ENCODE measurements around the gene SHOX. TPM values are rescaled to one million over a fixed set of nuclear protein-coding genes. Genes with fewer than 3 reads are reported as not detected.

Gene SHOX
- polyA plus RNA-seq, 1 of the 3 experiments (the other 2 are of a cell fraction), result not detected

DNA sequence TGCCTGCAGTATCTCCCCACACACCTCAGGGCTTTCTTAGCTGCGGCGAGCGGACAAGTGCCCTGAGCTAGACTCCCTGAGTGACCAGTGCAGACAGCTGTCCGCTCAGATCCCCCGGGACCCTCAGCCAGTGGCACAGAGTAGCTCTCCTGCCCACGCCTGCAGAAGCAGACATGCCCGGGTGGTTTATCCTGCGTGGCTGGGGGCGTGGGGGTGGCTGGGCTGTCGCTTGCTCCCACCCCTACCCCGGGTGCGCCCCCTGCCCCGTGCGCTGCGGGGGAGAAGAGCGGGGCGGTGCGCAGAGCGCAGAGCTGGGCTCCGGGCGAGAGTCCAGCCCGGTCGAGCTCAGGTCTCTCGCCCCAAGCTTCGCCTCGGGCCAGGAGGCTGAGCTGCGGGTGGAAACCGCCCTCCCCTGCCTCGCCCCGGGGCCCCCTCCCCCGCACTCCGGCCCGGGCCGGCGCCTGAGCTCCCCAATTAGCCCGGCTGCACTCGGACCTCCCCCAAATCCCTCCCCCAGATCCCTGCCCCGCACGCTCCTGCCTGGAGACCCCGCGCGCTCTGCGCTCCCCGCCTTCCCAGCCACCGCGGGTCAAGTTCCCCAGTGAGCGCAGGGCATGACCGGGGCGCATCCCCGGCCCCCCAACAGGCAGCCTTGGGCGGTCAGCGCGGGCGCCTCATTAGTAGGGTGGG lies 11.7 kb upstream of the SHOX start:
- H3K27me3 ChIP-seq (ENCODE audit: insufficient read depth), result no peaks in the 10 kb centered on the region; the same call in 1 of the 2 replicates
- no peaks in the 10 kb centered on the region for H3F3A ChIP-seq (replicated peaks; ENCODE audit: insufficient read depth)
- POLR2A ChIA-PET, result no interaction called here
- H3K4me3 ChIP-seq (ENCODE audit: low read depth in 2 of 2, low read length in 1 of 2), result no peak overlapping the region
- H4K20me1 ChIP-seq (ENCODE audit: insufficient read depth), result no peaks in the 10 kb centered on the region
- no peak overlapping the region for H3K9ac ChIP-seq
- CTCF ChIA-PET, result no interaction called here
- WGBS (ENCODE audit: low lambda C conversion rate), result 37% methylated on average over 12 of the region's 54 CpGs
- no peak overlapping the region for H3K27ac ChIP-seq (ENCODE audit: low read depth in 2 of 2, low read length in 1 of 2)
- no peaks in the 10 kb centered on the region for H3K9me2 ChIP-seq
- H3K4me1 ChIP-seq (ENCODE audit: control insufficient read depth in 1 of 2, insufficient read depth in 2 of 2, low read depth in 1 of 2, low read length in 1 of 2), result no peaks in the 10 kb centered on the region
- no peak for DNase-seq
- no peak overlapping the region for H2AFZ ChIP-seq (ENCODE audit: low read depth)
- no peak for TF ChIP-seq RCOR1 (IDR thresholded peaks at IDR 0.05; ENCODE audit: low read length)
- TF ChIP-seq TEAD4 (IDR thresholded peaks at IDR 0.05; ENCODE audit: borderline replicate concordance, insufficient read depth), result no peak
- no peak for TF ChIP-seq RFX5 (IDR thresholded peaks at IDR 0.05; ENCODE audit: low read length)
- TF ChIP-seq EZH2phosphoT487 (IDR thresholded peaks at IDR 0.05; ENCODE audit: borderline replicate concordance, low read depth), result no peak
- TF ChIP-seq YY1 (IDR thresholded peaks at IDR 0.05; ENCODE audit: low read depth), result no peak
- no peak for TF ChIP-seq FOXM1 (IDR thresholded peaks at IDR 0.05; ENCODE audit: low read depth)
- no peak for TF ChIP-seq GATA2 (CRISPR knock-in tag; IDR thresholded peaks at IDR 0.05)
- no peak for TF ChIP-seq MEF2A (IDR thresholded peaks at IDR 0.05; ENCODE audit: borderline replicate concordance, low read depth)
- no peak for TF ChIP-seq POLR2AphosphoS5 (IDR thresholded peaks at IDR 0.05; ENCODE audit: low read depth, low read length)
- TF ChIP-seq EP300 (IDR thresholded peaks at IDR 0.05; ENCODE audit: borderline replicate concordance in 1 of 2, low read depth in 1 of 2, low read length in 1 of 2), result no peak
- TF ChIP-seq SMC3 (IDR thresholded peaks at IDR 0.05; ENCODE audit: low read depth, low read length), result no peak
- TF ChIP-seq FOXJ3 (CRISPR knock-in tag; IDR thresholded peaks at IDR 0.05), result no peak
- TF ChIP-seq GABPA (IDR thresholded peaks at IDR 0.05; ENCODE audit: low read depth), result no peak
- TF ChIP-seq SIN3A (IDR thresholded peaks at IDR 0.05; ENCODE audit: borderline replicate concordance, low read depth, low read length), result no peak
- no peak for TF ChIP-seq ELF1 (IDR thresholded peaks at IDR 0.05)
- no peak for TF ChIP-seq MXI1 (IDR thresholded peaks at IDR 0.05; ENCODE audit: low read depth, low read length)
- TF ChIP-seq TAF1 (IDR thresholded peaks at IDR 0.05; ENCODE audit: borderline replicate concordance, low read depth, low read length), result no peak
- no peak overlapping the region for H3K4me2 ChIP-seq
- no peaks in the 10 kb centered on the region for H3K36me3 ChIP-seq (replicated peaks in 1 of 2; ENCODE audit: control insufficient read depth in 1 of 2, insufficient read depth in 2 of 2, low read length in 1 of 2)
- no peaks in the 10 kb centered on the region for H3K79me2 ChIP-seq (ENCODE audit: insufficient read depth)
- H3K9me3 ChIP-seq, result no peaks in the 10 kb centered on the region

DNA sequence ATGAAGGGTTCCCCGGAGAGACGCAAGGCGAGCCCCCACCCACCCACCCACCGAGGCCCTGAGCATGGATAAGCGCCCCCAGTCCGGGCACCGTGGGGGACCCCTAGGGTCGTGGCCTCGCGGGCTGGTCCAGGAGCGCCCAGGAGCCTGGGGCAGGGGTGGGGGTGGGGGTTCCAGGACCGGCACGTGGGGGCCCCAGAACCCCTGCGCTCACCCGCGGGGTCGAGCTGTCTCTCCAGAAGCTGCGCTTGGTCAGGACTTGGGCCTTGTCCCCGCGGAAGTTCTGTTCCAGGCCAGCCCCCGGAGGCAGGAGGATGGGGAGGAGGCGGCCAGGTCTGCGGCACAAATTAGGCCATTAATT lies 11.2 kb upstream of the SHOX start:
- Histone ChIP-seq H4K20me1 (ENCODE audit: insufficient read depth) (no peaks in the 10 kb centered on the region), H3K4me1 (ENCODE audit: control insufficient read depth in 1 of 2, insufficient read depth in 2 of 2, low read depth in 1 of 2, low read length in 1 of 2) (no peaks in the 10 kb centered on the region), H3K79me2 (ENCODE audit: insufficient read depth) (no peaks in the 10 kb centered on the region), H3K9me3 (no peaks in the 10 kb centered on the region), H3K27ac (ENCODE audit: low read depth in 2 of 2, low read length in 1 of 2) (no peak overlapping the region), H3K4me2 (no peak overlapping the region), H2AFZ (ENCODE audit: low read depth) (no peak overlapping the region), H3K36me3 (replicated peaks in 1 of 2; ENCODE audit: control insufficient read depth in 1 of 2, insufficient read depth in 2 of 2, low read length in 1 of 2) (no peaks in the 10 kb centered on the region), H3K9ac (no peak overlapping the region), H3F3A (replicated peaks; ENCODE audit: insufficient read depth) (no peaks in the 10 kb centered on the region), H3K27me3 (ENCODE audit: insufficient read depth) (no peaks in the 10 kb centered on the region; the same call in 1 of the 2 replicates), H3K9me2 (no peaks in the 10 kb centered on the region), H3K4me3 (ENCODE audit: low read depth in 2 of 2, low read length in 1 of 2) (no peak overlapping the region)
- no peak for DNase-seq
- ChIA-PET POLR2A (no interaction called here), CTCF (no interaction called here)
- 55% methylated on average over 2 of the region's 23 CpGs for WGBS (ENCODE audit: low lambda C conversion rate)
- TF ChIP-seq YY1 (IDR thresholded peaks at IDR 0.05; ENCODE audit: low read depth) (no peak), ELF1 (IDR thresholded peaks at IDR 0.05) (no peak), RXRA (IDR thresholded peaks at IDR 0.05; ENCODE audit: borderline replicate concordance, low read depth) (no peak), EZH2phosphoT487 (IDR thresholded peaks at IDR 0.05; ENCODE audit: borderline replicate concordance, low read depth) (no peak), RAD21 (IDR thresholded peaks at IDR 0.05; ENCODE audit: low read length) (no peak), TAF1 (IDR thresholded peaks at IDR 0.05; ENCODE audit: borderline replicate concordance, low read depth, low read length) (no peak), RFX5 (IDR thresholded peaks at IDR 0.05; ENCODE audit: low read length) (no peak), NFIC (IDR thresholded peaks at IDR 0.05; ENCODE audit: borderline replicate concordance) (no peak), JUND (IDR thresholded peaks at IDR 0.05) (no peak), NRF1 (IDR thresholded peaks at IDR 0.05; ENCODE audit: low read depth, low read length) (no peak), GABPA (IDR thresholded peaks at IDR 0.05; ENCODE audit: low read depth) (no peak)
- TF ChIP-seq, protein P1, sequence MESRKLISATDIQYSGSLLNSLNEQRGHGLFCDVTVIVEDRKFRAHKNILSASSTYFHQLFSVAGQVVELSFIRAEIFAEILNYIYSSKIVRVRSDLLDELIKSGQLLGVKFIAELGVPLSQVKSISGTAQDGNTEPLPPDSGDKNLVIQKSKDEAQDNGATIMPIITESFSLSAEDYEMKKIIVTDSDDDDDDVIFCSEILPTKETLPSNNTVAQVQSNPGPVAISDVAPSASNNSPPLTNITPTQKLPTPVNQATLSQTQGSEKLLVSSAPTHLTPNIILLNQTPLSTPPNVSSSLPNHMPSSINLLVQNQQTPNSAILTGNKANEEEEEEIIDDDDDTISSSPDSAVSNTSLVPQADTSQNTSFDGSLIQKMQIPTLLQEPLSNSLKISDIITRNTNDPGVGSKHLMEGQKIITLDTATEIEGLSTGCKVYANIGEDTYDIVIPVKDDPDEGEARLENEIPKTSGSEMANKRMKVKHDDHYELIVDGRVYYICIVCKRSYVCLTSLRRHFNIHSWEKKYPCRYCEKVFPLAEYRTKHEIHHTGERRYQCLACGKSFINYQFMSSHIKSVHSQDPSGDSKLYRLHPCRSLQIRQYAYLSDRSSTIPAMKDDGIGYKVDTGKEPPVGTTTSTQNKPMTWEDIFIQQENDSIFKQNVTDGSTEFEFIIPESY (IDR thresholded peaks at IDR 0.05; ENCODE audit: borderline replicate concordance, low read depth), result no peak
- TF ChIP-seq, protein P2, sequence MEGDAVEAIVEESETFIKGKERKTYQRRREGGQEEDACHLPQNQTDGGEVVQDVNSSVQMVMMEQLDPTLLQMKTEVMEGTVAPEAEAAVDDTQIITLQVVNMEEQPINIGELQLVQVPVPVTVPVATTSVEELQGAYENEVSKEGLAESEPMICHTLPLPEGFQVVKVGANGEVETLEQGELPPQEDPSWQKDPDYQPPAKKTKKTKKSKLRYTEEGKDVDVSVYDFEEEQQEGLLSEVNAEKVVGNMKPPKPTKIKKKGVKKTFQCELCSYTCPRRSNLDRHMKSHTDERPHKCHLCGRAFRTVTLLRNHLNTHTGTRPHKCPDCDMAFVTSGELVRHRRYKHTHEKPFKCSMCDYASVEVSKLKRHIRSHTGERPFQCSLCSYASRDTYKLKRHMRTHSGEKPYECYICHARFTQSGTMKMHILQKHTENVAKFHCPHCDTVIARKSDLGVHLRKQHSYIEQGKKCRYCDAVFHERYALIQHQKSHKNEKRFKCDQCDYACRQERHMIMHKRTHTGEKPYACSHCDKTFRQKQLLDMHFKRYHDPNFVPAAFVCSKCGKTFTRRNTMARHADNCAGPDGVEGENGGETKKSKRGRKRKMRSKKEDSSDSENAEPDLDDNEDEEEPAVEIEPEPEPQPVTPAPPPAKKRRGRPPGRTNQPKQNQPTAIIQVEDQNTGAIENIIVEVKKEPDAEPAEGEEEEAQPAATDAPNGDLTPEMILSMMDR (IDR thresholded peaks at IDR 0.05), result no peak
- TF ChIP-seq, protein P3, sequence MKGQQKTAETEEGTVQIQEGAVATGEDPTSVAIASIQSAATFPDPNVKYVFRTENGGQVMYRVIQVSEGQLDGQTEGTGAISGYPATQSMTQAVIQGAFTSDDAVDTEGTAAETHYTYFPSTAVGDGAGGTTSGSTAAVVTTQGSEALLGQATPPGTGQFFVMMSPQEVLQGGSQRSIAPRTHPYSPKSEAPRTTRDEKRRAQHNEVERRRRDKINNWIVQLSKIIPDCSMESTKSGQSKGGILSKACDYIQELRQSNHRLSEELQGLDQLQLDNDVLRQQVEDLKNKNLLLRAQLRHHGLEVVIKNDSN (IDR thresholded peaks at IDR 0.05; ENCODE audit: borderline replicate concordance, low read depth), result no peak
- TF ChIP-seq, protein P4, sequence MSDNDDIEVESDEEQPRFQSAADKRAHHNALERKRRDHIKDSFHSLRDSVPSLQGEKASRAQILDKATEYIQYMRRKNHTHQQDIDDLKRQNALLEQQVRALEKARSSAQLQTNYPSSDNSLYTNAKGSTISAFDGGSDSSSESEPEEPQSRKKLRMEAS (IDR thresholded peaks at IDR 0.05; ENCODE audit: low read depth), result no peak

Measured in SK-N-SH (cell line).